Neural crest cell (in vitro differentiated cells): ENCODE measurements around the gene PIAS1. TPM values are rescaled to one million over a fixed set of nuclear protein-coding genes. Genes with fewer than 3 reads are reported as not detected.

Experiments used
- DNase-seq: peaks from one replicate; pipeline ENCODE4 v3.0.0; 2021; ENCODE audit warnings: low read depth, mixed read lengths, low spot score
- H3K27ac Mint-ChIP-seq: one replicate; pipeline ENCODE4 v1.8.0; 2021; ENCODE audit warnings: mild to moderate bottlenecking, mixed read lengths; ENCODE audit not compliant: unreplicated experiment
- H3K27me3 Mint-ChIP-seq: 2 replicates; pipeline ENCODE4 v1.8.0; 2021; ENCODE audit warnings: low read depth, mild to moderate bottlenecking, mixed read lengths
- H3K36me3 Mint-ChIP-seq: 2 replicates; pipeline ENCODE4 v1.8.0; 2021; ENCODE audit warnings: low read depth, mild to moderate bottlenecking, mixed read lengths
- H3K4me1 Mint-ChIP-seq: 2 replicates; pipeline ENCODE4 v1.8.0; 2021; ENCODE audit warnings: mixed read lengths
- H3K4me3 Mint-ChIP-seq: one replicate; pipeline ENCODE4 v1.8.0; 2021; ENCODE audit warnings: mild to moderate bottlenecking, mixed read lengths
- H3K9me3 Mint-ChIP-seq: 2 replicates; pipeline ENCODE4 v1.8.0; 2021; ENCODE audit warnings: mixed read lengths
- CTCF ChIP-seq: fragments of 200-600 bp; sonication (generic); conservative IDR thresholded peaks from 2 replicates; pipeline ENCODE4 v1.5.0; 2021; ENCODE audit warnings: antibody characterized with exemption, mild to moderate bottlenecking
- total RNA-seq: library from RNA; stranded (reverse); gene quantifications from 2 replicates; pipeline ENCODE4 v1.2.1, GENCODE V29; 2021

PIAS1 gene
- total RNA-seq, 1 donor from 2014 or later: 41.3 TPM

- H3K36me3 Mint-ChIP-seq: peaks cover 11% of the 10 kb centered on the region
- TF ChIP-seq CTCF: no peak
- DNase-seq: no peak
- H3K4me1 Mint-ChIP-seq: peaks cover 17% of the 10 kb centered on the region
- H3K27me3 Mint-ChIP-seq: peaks cover 3% of the 10 kb centered on the region
- H3K27ac Mint-ChIP-seq: no peak overlapping the region
- H3K9me3 Mint-ChIP-seq: no peaks in the 10 kb centered on the region
- no peak overlapping the region for H3K4me3 Mint-ChIP-seq
Measured at GRCh38 chr15:68192804-68193486, 138.8 kb downstream of the PIAS1 start.

GRCh38 chr15:68195336-68196112, 141.4 kb downstream of the PIAS1 start:
- H3K4me1 Mint-ChIP-seq: peaks cover 22% of the 10 kb centered on the region
- H3K27me3 Mint-ChIP-seq: peaks cover 3% of the 10 kb centered on the region
- H3K4me3 Mint-ChIP-seq: no peak overlapping the region
- no peak overlapping the region for H3K27ac Mint-ChIP-seq
- no peak for TF ChIP-seq CTCF
- no peak for DNase-seq
- peaks cover 14% of the 10 kb centered on the region for H3K36me3 Mint-ChIP-seq
- no peaks in the 10 kb centered on the region for H3K9me3 Mint-ChIP-seq

GRCh38 chr15:68196445-68197169, 142.5 kb downstream of the PIAS1 start:
- Mint-ChIP-seq H3K9me3 (no peaks in the 10 kb centered on the region), H3K4me3 (no peak overlapping the region), H3K27ac (peak overlapping the region; percentile 62), H3K27me3 (peaks cover 3% of the 10 kb centered on the region), H3K36me3 (peaks cover 14% of the 10 kb centered on the region), H3K4me1 (peaks cover 25% of the 10 kb centered on the region)
- DNase-seq: no peak
- no peak for TF ChIP-seq CTCF

GRCh38 chr15:68197170-68197492, 143.0 kb downstream of the PIAS1 start:
- Mint-ChIP-seq H3K27ac (peak overlapping the region; percentile 62), H3K9me3 (no peaks in the 10 kb centered on the region), H3K36me3 (peaks cover 14% of the 10 kb centered on the region), H3K27me3 (peaks cover 3% of the 10 kb centered on the region), H3K4me3 (no peak overlapping the region), H3K4me1 (peaks cover 30% of the 10 kb centered on the region)
- DNase-seq: no peak
- TF ChIP-seq CTCF: no peak

- H3K27me3 Mint-ChIP-seq: peaks cover 3% of the 10 kb centered on the region
- no peak overlapping the region for H3K27ac Mint-ChIP-seq
Measured at GRCh38 chr15:68197661-68198437, 143.7 kb downstream of the PIAS1 start.

More at GRCh38 chr15:68197661-68198437, 143.7 kb downstream of the PIAS1 start:
- Mint-ChIP-seq H3K9me3 (no peaks in the 10 kb centered on the region), H3K4me1 (peaks cover 34% of the 10 kb centered on the region), H3K4me3 (no peak overlapping the region), H3K36me3 (peaks cover 14% of the 10 kb centered on the region)
- no peak for DNase-seq
- no peak for TF ChIP-seq CTCF
